Measurements from ENCODE around the gene ZNF302. TPM values are rescaled to one million over a fixed set of nuclear protein-coding genes. Genes with fewer than 3 reads are reported as not detected.

The ZNF302 gene
- total and polyA plus RNA-seq, 7 experiments from 2014 or later: 13.6 to 61.4 (median 25.3) TPM

Other genes starting within 250 kb of the ZNF302 start
- gene UBA2, start 249.3 kb upstream of the ZNF302 start, total RNA-seq: 100 to 1,000 TPM in 1 of 5 experiments, 10 to 100 TPM in 4; 71.1 to 113 (median 82.4) TPM
- 100 to 1,000 TPM; 112 to 131 TPM for gene UBA2, start 249.3 kb upstream of the ZNF302 start, polyA plus RNA-seq
- gene WTIP, start 195.9 kb upstream of the ZNF302 start, total RNA-seq: under 1 TPM; 0.08 to 0.77 (median 0.22) TPM
- gene WTIP, start 195.9 kb upstream of the ZNF302 start, polyA plus RNA-seq: not detected
- under 1 TPM; 0.56 to 0.95 (median 0.85) TPM for gene SCGB2B2, start 519 bp upstream of the ZNF302 start, total RNA-seq
- under 1 TPM in 1 of 2 donors, not detected in 1; 0.15 TPM for gene SCGB2B2, start 519 bp upstream of the ZNF302 start, polyA plus RNA-seq
- gene ZNF181, start 56.6 kb downstream of the ZNF302 start, total RNA-seq: 10 to 100 TPM in 2 of 5 experiments, 1 to 10 TPM in 3; 4.8 to 28.5 (median 8.4) TPM
- 10 to 100 TPM; 34.5 to 36.0 TPM for gene ZNF181, start 56.6 kb downstream of the ZNF302 start, polyA plus RNA-seq
- gene ZNF599, start 95.5 kb downstream of the ZNF302 start, total RNA-seq: 10 to 100 TPM in 2 of 5 experiments, 1 to 10 TPM in 3; 2.9 to 11.6 (median 5.3) TPM
- 10 to 100 TPM in 1 of 2 donors, 1 to 10 TPM in 1; 9.6 to 10.9 TPM for gene ZNF599, start 95.5 kb downstream of the ZNF302 start, polyA plus RNA-seq
- gene ZNF30, start 249.2 kb downstream of the ZNF302 start, total RNA-seq: 10 to 100 TPM in 1 of 5 experiments, 1 to 10 TPM in 4; 2.0 to 13.1 (median 3.5) TPM
- gene ZNF30, start 249.2 kb downstream of the ZNF302 start, polyA plus RNA-seq: 10 to 100 TPM; 10.2 to 13.0 TPM